HepG2 (cell line): ENCODE results near the gene THADA. TPM values are rescaled to one million over a fixed set of nuclear protein-coding genes. Genes with fewer than 3 reads are reported as not detected.

Experiments used
- HIVEP1 ChIP-seq: sonication (generic); formaldehyde crosslinking; IDR thresholded peaks from 2 replicates; pipeline ENCODE4 v1.4.0; 2020; ENCODE audit warnings: mild to moderate bottlenecking, missing genetic modification reagents
- KDM3A ChIP-seq: IDR thresholded peaks from 2 replicates; pipeline ENCODE4 v1.6.1; 2018; ENCODE audit warnings: low read depth, missing compliant biosample characterization
- NAIF1 ChIP-seq: sonication (generic); formaldehyde crosslinking; IDR thresholded peaks from 2 replicates; pipeline ENCODE4 v1.5.0; 2020; ENCODE audit warnings: mild to moderate bottlenecking, missing genetic modification reagents, borderline replicate concordance
- NPAS2 ChIP-seq: sonication (generic); formaldehyde crosslinking; IDR thresholded peaks from 2 replicates; pipeline ENCODE4 v1.8.0; 2022; ENCODE audit warnings: mild to moderate bottlenecking, missing genetic modification reagents, borderline replicate concordance
- ONECUT2 ChIP-seq: sonication (generic); formaldehyde crosslinking; IDR thresholded peaks from 2 replicates; pipeline ENCODE4 v1.4.0; 2020; ENCODE audit warnings: missing genetic modification reagents
- PITX1 ChIP-seq: sonication (generic); formaldehyde crosslinking; IDR thresholded peaks from 2 replicates; pipeline ENCODE4 v1.5.1; 2020; ENCODE audit warnings: mild to moderate bottlenecking, missing genetic modification reagents
- REST ChIP-seq, 2 experiments: IDR thresholded peaks; 2 replicates each; pipeline ENCODE4 v1.6.1; 2011 to 2012; ENCODE audit warnings: low read length in 2 of 2, borderline replicate concordance in 1 of 2, low read depth in 1 of 2, mild to moderate bottlenecking in 1 of 2, moderate library complexity in 1 of 2
- SATB2 ChIP-seq: sonication (generic); formaldehyde crosslinking; IDR thresholded peaks from 2 replicates; pipeline ENCODE4 v1.5.0; 2020; ENCODE audit warnings: missing genetic modification reagents
- SP4 ChIP-seq: sonication (generic); formaldehyde crosslinking; IDR thresholded peaks from 2 replicates; pipeline ENCODE4 v1.8.1; 2023; ENCODE audit warnings: mild to moderate bottlenecking, missing genetic modification reagents
- TCF7L2 ChIP-seq: IDR thresholded peaks from 2 replicates; pipeline ENCODE4 v1.6.1; 2011; ENCODE audit warnings: mild to moderate bottlenecking, low read depth, low read length, moderate library complexity
- TFE3 ChIP-seq: IDR thresholded peaks from 2 replicates; pipeline ENCODE4 v1.6.1; 2016
- ZBTB43 ChIP-seq: sonication (generic); formaldehyde crosslinking; conservative IDR thresholded peaks from 2 replicates; pipeline ENCODE4 v1.4.0; 2020; ENCODE audit warnings: missing genetic modification reagents
- ZC3H4 ChIP-seq: sonication (generic); formaldehyde crosslinking; IDR thresholded peaks from 2 replicates; pipeline ENCODE4 v1.4.0; 2020; ENCODE audit warnings: missing genetic modification reagents, borderline replicate concordance
- ZMAT5 ChIP-seq: sonication (generic); formaldehyde crosslinking; IDR thresholded peaks from 2 replicates; pipeline ENCODE4 v1.5.0; 2020; ENCODE audit warnings: mild to moderate bottlenecking, low read depth, missing genetic modification reagents, borderline replicate concordance
- ZNF646 ChIP-seq: sonication (generic); formaldehyde crosslinking; IDR thresholded peaks from 2 replicates; pipeline ENCODE4 v1.9.0; 2021; ENCODE audit warnings: mild to moderate bottlenecking, missing genetic modification reagents
- polyA plus RNA-seq, 8 experiments: library from polyadenylated mRNA; depleted of rRNA in 3 of 8; stranded (reverse) in 7 of 8; unstranded in 1 of 8; fragments of >200 nt; fragmentation: Illumina TruSeq in 4 of 8; extraction: Trizol in 4 of 8; gene quantifications; 2 replicates each; pipeline versions ENCODE4 v1.2.1 to v1.2.3, GENCODE V29; 2011 to 2016; ENCODE audit warnings: low read depth in 4 of 8, missing spikeins in 1 of 8, mixed read lengths in 1 of 8; ENCODE audit not compliant: insufficient read depth in 1 of 8
- total RNA-seq, 5 experiments: library from RNA; depleted of rRNA; stranded (reverse); fragments of >200 nt; fragmentation: Illumina TruSeq; extraction: Trizol; gene quantifications; 2 replicates each; pipeline ENCODE4 v1.2.3, GENCODE V29; 2016; ENCODE audit warnings: low read depth in 1 of 5

The THADA gene
- total and polyA plus RNA-seq, 2 of the 13 experiments (the other 11 are each of a cell fraction or from before 2014, with no cell fraction given), result 12.7 to 21.7 TPM

- no peak for TF ChIP-seq ZNF646 (CRISPR knock-in tag)
- no peak for TF ChIP-seq HIVEP1 (CRISPR knock-in tag)
- no peak for TF ChIP-seq REST (IDR thresholded peaks at IDR 0.05; ENCODE audit: borderline replicate concordance in 1 of 2, low read depth in 1 of 2, low read length in 2 of 2)
- TF ChIP-seq ZBTB43 (CRISPR knock-in tag), result peak; percentile 78; the same call in 1 of the 2 replicates
- TF ChIP-seq ONECUT2 (CRISPR knock-in tag), result no peak; the same call in 1 of the 2 replicates
- no peak for TF ChIP-seq PITX1
- TF ChIP-seq KDM3A (CRISPR knock-in tag), result peak; percentile 78; the same call in 1 of the 2 replicates
- no peak for TF ChIP-seq ZC3H4 (CRISPR knock-in tag)
- TF ChIP-seq NPAS2, result no peak
- TF ChIP-seq SP4 (CRISPR knock-in tag), result no peak
- no peak for TF ChIP-seq ZMAT5 (CRISPR knock-in tag)
- no peak for TF ChIP-seq SATB2 (CRISPR knock-in tag)
- TF ChIP-seq NAIF1 (CRISPR knock-in tag), result peak; percentile 77; the same call in 1 of the 2 replicates
- no peak for TF ChIP-seq TCF7L2
- TF ChIP-seq TFE3 (CRISPR knock-in tag), result 0 out of 2 replicates have a peak, but pooled peaks have one; percentile 51
Observed at GRCh38 chr2:43225093-43225787, 370.6 kb downstream of the THADA start (continued).
